H1 (cell line): Measurements from ENCODE around the gene MTMR2.

Experiments
- CTCF ChIP-seq, 3 experiments: IDR thresholded peaks; 1 replicate in 2 of 3; 2 replicates in 1 of 3; pipeline versions ENCODE4 v1.5.1 to v1.6.1; 2011; ENCODE audit warnings: low read length in 3 of 3, mild to moderate bottlenecking in 3 of 3, inconsistent platforms in 2 of 3, low read depth in 1 of 3, moderate library complexity in 1 of 3; ENCODE audit not compliant: insufficient read depth in 1 of 3; ENCODE audit errors: control extremely low read depth in 1 of 3
- EZH2 ChIP-seq: fragments of 200-600 bp; sonication (generic); IDR thresholded peaks from 2 replicates; pipeline ENCODE4 v1.7.1; 2012; ENCODE audit warnings: low read depth, mild to moderate bottlenecking, moderate library complexity, low read length, inconsistent platforms; ENCODE audit not compliant: severe bottlenecking
- GTF2F1 ChIP-seq: IDR thresholded peaks from 2 replicates; pipeline ENCODE4 v1.6.1; 2012; ENCODE audit warnings: low read depth, low read length, improper control_type of control experiment, borderline replicate concordance
- MAFK ChIP-seq: IDR thresholded peaks from 2 replicates; pipeline ENCODE4 v1.6.1; 2012; ENCODE audit warnings: low read depth, mild to moderate bottlenecking, improper control_type of control experiment, low read length
- NANOG ChIP-seq: IDR thresholded peaks from 2 replicates; pipeline ENCODE4 v1.6.1; 2011; ENCODE audit warnings: low read length, low read depth, mild to moderate bottlenecking, inconsistent platforms; ENCODE audit not compliant: insufficient read depth, poor library complexity, severe bottlenecking
- NRF1 ChIP-seq: IDR thresholded peaks from 2 replicates; pipeline ENCODE4 v1.6.1; 2011; ENCODE audit warnings: mild to moderate bottlenecking, low read depth, low read length, improper control_type of control experiment
- POLR2A ChIP-seq, 2 experiments: IDR thresholded peaks; 1 replicate in 1 of 2; 2 replicates in 1 of 2; pipeline ENCODE4 v1.6.1; 2011; ENCODE audit warnings: low read depth in 2 of 2, low read length in 2 of 2, mild to moderate bottlenecking in 2 of 2; ENCODE audit errors: control extremely low read depth in 1 of 2
- SP1 ChIP-seq: IDR thresholded peaks from 2 replicates; pipeline ENCODE4 v1.6.1; 2011; ENCODE audit warnings: low read depth, low read length
- SUZ12 ChIP-seq: fragments of 200-600 bp; sonication (generic); IDR thresholded peaks from 2 replicates; pipeline ENCODE4 v1.6.1; 2012; ENCODE audit warnings: mild to moderate bottlenecking, inconsistent platforms, low read length, moderate library complexity, mixed read lengths
- YY1 ChIP-seq: IDR thresholded peaks from 2 replicates; pipeline ENCODE4 v1.6.1; 2011; ENCODE audit warnings: low read depth, mild to moderate bottlenecking, low read length
- ZNF274 ChIP-seq: IDR thresholded peaks from 2 replicates; pipeline ENCODE4 v1.7.0; 2012; ENCODE audit warnings: low read length, borderline replicate concordance; ENCODE audit errors: extremely low read depth
- TF ChIP-seq, protein P1 (sequence below): IDR thresholded peaks from 2 replicates; pipeline ENCODE4 v1.6.1; 2012; ENCODE audit warnings: inconsistent platforms

DNA sequence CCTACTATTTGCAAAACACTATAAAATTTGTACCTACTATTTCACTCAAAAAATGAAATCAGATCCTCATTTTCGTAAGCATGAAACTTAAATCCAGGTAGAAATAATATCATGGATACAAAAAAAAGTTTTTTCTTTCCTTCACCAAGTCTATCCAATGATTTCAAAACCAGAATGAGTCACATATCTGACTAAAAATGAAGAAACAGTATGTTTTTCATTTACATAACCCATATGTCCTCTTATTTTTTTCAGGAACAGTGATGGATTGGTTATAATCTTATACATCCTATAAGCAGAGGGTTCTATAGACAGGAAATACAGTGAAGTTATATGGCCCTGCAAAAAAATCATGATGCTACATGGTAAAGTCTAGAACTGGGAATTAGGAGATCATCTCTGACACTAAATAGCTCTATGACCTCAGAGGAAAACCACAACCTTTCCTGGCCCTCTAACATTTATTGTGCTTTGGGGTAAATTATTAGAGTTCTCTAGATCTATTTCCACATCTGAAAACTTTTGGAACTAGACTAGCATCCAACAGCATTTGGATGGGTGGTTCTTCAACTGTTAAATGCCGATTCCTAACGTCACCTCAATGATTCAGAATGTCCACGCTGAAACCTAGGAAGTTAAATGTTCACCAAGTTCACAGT is 10.9 kb downstream of the MTMR2 start:
- TF ChIP-seq MAFK (no peak), GTF2F1 (no peak), CTCF (IDR thresholded peaks at IDR 0.05; ENCODE audit: control extremely low read depth in 1 of 3, insufficient read depth in 1 of 3, low read depth in 1 of 3, low read length in 3 of 3) (no peak), POLR2A (IDR thresholded peaks at IDR 0.05; ENCODE audit: control extremely low read depth in 1 of 2, low read depth in 2 of 2, low read length in 2 of 2) (no peak), YY1 (no peak), SUZ12 (no peak), NANOG (no peak), EZH2 (no peak), ZNF274 (no peak), NRF1 (no peak), SP1 (no peak)
- TF ChIP-seq, protein P1, sequence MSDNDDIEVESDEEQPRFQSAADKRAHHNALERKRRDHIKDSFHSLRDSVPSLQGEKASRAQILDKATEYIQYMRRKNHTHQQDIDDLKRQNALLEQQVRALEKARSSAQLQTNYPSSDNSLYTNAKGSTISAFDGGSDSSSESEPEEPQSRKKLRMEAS = no peak
